ENCODE data around the gene SNED1.

Gene SNED1

DNA sequence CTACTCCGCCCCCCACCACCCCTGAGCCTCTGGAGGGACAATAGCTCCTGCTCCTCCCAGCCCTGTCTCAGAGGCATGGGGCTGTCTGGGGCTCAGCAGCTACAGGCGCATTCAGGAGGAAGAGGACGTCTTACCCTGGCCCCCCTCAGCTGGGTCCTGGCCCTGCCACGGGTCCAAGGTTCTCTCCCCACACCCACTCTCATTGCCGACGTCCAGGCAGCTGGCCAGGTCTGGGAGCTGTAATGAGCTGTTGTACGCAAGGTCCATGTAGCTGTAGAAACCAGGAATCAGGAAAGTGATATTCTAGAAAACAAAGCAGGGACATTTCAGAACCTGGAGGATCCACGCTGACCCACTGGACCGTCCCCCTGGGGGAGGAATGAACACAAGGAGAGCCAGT, 137.3 kb downstream of the SNED1 start:
- TF ChIP-seq, protein P1, sequence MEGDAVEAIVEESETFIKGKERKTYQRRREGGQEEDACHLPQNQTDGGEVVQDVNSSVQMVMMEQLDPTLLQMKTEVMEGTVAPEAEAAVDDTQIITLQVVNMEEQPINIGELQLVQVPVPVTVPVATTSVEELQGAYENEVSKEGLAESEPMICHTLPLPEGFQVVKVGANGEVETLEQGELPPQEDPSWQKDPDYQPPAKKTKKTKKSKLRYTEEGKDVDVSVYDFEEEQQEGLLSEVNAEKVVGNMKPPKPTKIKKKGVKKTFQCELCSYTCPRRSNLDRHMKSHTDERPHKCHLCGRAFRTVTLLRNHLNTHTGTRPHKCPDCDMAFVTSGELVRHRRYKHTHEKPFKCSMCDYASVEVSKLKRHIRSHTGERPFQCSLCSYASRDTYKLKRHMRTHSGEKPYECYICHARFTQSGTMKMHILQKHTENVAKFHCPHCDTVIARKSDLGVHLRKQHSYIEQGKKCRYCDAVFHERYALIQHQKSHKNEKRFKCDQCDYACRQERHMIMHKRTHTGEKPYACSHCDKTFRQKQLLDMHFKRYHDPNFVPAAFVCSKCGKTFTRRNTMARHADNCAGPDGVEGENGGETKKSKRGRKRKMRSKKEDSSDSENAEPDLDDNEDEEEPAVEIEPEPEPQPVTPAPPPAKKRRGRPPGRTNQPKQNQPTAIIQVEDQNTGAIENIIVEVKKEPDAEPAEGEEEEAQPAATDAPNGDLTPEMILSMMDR (conservative IDR thresholded peaks at IDR 0.05; ENCODE audit: low read length) = no peak
- no peak overlapping the region for H3K4me3 ChIP-seq (ENCODE audit: low read length)
- no peak for DNase-seq (ENCODE audit: low read depth)

DNA sequence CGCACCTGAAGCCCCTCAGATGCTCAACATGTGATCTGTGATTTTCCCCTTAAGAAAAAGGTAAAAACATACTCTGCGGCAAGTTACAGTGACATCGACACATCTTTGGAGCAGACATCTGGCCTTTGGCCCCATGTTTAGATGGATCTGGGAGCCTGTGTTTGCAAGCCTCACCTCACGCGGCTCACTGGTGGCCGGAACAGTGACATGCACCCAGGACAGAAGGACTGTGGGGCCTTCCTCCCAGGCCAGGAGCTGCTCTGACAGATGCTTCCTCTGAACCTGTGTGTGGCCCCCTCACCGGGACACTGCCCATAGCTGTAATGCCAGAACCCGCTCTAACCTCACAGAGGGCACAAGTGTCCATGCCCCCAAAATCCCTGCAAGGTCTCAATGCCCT, 137.8 kb downstream of the SNED1 start:
- TF ChIP-seq, protein P1 (conservative IDR thresholded peaks at IDR 0.05; ENCODE audit: low read length) = no peak
- no peak for DNase-seq (ENCODE audit: low read depth)
- no peak overlapping the region for H3K4me3 ChIP-seq (ENCODE audit: low read length)

DNA sequence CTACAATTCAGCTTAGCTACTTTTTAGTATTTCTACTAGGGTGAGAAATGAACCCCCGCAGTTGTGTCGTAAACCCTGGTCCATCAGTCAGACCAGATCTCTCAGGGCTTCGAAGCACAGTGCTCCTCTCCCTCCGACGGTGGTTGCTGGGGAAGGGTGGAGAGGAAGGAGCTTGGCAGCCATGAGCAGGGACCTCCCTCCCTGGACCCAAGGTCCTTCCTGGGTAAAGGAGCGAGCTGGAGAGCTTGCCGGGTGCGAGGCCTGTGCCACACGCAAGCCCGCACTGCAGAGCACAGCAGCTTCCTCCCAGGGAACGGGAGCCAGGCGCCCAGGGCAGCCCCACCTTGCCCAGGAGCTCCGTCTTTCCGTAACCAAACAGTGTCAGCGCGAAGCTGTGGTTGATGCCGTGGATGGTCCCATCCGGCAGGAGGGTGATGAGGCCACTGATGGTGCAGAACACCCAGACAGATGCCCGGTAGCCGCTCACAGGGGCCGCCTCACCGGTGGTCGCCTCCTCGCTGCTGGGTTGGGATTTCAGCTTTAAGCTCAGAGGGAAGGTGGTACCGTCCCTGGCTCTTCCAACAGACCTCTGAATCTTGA, 138.3 kb downstream of the SNED1 start:
- DNase-seq (ENCODE audit: low read depth) = no peak
- no peak overlapping the region for H3K4me3 ChIP-seq (ENCODE audit: low read length)
- TF ChIP-seq, protein P1 (conservative IDR thresholded peaks at IDR 0.05; ENCODE audit: low read length) = no peak

DNA sequence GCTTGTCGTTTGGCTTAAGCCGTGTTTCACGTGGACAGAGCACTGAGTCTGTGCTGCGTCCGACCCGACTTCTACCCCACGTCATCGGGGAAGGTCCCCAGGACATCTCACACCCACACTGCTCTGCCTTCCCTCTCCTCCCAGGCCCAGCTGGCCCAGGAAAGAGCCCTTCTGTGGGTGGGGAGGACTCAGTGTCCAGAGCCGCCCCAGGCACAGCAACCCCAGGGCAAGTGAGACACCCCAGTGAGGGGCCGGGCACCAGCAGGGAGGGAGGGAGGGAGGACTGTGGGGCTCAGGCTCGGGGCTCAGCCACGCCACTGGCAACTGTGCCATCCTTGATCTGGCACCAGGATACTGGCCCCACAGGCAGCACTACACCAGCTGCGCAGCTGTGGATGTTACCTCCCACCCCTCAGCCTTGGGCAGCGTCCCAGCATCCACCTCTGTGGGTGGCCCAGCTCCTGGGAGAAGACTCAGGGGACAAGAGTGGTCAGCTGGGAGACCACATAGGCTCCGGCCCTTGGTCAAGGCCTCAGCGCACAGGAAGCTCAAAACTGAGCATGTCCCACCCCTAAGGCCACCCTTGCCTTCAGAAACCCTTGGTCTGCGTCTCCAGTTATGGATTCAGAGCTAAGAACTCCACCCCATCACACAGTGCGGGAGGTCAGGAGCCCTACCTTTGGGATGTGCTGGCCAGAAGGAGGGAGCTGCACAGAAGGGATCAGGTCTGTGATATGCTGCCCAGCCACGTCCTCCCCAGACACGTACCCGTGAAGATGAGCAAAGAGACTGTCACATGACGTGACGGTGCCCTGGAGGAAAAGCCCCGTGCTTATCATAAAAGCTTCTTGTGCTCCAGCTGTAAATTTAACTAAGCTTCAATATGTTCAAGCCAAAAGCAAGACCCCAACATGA, 139.1 kb downstream of the SNED1 start:
- no peak for DNase-seq (ENCODE audit: low read depth)
- no peak overlapping the region for H3K4me3 ChIP-seq (ENCODE audit: low read length)
- TF ChIP-seq, protein P1 (conservative IDR thresholded peaks at IDR 0.05; ENCODE audit: low read length) = no peak

DNA sequence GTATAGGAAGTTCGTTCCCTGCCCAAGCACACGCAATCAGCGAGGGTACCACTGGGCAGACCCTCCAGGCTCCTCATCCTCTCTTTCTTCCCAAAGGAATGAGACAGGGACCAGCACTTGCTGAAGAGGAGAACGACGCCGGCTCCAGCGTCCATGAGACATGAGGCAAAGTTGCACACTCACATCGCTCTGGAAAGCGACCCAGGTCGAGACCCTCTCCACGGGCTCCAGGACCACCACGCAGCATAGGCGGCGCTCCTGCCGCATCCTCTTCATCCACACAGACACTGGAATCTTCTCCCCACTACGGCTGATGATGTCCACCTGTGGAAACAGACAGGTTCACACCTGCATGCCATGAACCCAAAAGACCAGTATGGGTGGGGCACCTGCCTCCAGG, 140.1 kb downstream of the SNED1 start:
- TF ChIP-seq, protein P1 (conservative IDR thresholded peaks at IDR 0.05; ENCODE audit: low read length) = no peak
- no peak for DNase-seq (ENCODE audit: low read depth)
- H3K4me3 ChIP-seq (ENCODE audit: low read length) = no peak overlapping the region

DNA sequence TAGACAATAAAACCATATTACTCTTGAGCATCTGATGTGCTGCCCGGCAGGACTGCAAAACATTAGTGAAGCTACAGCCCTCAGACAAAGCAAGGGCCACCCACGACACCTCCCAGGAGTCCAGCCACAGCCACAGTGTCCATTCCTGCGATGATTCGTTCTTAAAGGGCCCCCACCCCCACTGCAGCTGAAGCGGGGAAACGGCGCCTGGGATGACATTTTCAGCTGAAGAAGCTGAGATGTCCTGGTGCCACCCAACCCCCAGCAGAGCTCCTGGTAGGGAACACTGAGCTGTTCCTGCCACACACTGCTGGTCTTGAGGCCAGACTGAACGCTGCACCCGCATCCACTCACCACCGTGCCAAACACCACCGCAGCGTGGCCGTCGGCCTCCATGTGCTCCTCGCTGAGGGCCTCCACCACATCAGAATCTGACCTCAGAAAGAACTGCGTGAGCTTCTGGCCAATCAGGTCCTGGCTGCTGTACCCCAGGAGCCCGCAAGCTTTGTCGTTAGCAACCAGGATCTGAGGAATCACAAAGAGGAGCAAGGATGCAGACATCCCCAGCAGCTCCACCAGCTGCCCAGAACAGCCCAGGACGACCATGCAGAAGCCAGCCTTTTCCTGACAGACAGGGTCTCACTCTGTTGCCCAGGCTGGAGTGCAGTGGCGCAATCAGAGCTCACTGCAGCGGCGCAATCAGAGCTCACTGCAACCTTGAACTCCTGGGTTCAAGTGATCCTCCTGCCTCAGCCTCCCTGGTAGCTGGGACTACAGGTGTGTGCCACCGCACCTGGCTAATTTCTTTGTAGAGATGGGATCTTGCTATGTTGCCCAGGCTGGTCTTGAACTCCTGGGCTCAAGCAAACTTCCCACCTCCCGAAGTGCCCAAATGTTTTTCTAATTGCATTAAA, 141.4 kb downstream of the SNED1 start:
- DNase-seq (ENCODE audit: low read depth) = no peak
- TF ChIP-seq, protein P1 (conservative IDR thresholded peaks at IDR 0.05; ENCODE audit: low read length) = no peak
- no peak overlapping the region for H3K4me3 ChIP-seq (ENCODE audit: low read length)

All from AG10803 (cell line).